NCI-H1930 (cell line): ENCODE data around the gene SERAC1.
A peak's percentile ranks its signal among the peaks of the same experiment; 100 is the strongest.

ENCODE experiments used
- DNase-seq, 2 experiments: peaks; one replicate each; lab custom pipeline; 2025; lab: John Stamatoyannopoulos, UW

SERAC1 gene

DNA sequence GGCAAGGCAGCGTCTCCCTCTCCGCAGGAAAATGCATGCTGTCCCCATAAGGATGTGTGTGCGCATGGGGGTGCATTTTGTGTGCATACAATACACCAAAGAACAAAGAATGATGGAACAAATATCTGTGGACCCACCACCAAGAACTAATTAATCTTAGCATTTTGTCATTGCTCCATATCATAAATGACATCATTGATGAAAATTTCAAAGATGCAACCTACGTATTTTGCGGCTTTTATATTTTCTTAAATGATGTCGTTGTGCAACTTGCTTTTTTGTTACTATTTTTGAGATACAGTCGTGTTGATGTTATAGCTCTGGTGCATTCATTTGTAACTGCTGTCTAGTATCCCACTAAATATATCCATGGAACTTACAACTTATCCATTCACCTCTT lies 89.7 kb downstream of the SERAC1 start:
- DNase-seq, result no peak

DNA sequence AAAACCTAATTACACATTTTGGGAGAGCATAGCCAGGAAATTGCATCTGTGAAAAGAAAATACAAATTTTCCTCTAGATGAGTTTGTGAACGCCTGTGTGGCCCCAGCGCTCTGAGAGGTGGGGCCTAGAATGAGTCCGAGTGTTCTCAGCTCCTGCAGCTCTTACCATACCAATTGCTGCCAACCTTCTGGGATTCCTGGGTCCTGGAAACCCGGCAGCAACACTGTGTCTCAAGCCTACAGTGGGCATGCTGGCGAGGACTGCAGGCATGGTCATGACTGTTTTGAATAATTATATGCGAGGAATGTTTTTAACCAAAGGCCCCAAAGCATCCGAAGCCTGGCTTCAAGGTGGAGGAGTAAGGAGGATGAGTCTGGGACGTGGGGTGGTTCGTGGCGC lies 90.4 kb downstream of the SERAC1 start:
- DNase-seq, result no peak

DNA sequence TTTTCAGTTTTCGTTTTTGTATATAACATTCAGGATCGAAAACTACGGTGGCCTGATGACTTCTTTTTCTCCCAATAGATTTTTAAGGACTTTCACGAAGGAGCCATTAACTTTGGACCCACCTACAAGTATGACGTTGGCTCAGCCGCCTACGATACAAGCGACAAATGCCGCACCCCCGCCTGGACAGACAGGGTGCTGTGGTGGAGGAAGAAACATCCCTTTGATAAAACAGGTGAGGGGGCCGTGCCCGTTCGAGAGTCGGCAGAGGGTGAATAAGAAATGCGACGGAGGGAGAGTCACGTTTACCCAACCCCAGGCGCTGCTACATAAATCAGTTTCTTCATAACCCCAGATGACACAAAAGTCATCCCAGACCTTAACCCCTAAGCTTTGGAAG lies 91.5 kb downstream of the SERAC1 start:
- no peak for DNase-seq

DNA sequence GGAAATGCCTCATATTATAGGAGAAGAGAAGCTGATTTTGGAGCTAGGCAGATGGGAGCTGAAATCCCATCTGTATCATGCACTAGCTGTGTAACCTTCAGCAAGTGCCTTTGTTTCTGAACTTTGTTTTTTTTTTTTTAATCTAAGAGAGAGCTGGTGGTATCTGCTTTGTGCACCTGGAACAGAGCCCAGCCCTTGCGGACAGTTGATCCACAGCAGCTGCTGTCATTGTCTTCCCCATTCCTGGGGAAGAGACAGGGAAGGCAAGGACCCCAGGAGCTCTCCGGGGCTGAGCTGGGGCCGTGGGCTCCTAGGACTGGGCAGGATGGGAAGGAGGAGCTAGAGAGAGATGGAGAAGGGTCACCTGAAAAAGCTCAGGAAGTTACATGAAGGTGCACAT lies 94.3 kb downstream of the SERAC1 start:
- no peak for DNase-seq

DNA sequence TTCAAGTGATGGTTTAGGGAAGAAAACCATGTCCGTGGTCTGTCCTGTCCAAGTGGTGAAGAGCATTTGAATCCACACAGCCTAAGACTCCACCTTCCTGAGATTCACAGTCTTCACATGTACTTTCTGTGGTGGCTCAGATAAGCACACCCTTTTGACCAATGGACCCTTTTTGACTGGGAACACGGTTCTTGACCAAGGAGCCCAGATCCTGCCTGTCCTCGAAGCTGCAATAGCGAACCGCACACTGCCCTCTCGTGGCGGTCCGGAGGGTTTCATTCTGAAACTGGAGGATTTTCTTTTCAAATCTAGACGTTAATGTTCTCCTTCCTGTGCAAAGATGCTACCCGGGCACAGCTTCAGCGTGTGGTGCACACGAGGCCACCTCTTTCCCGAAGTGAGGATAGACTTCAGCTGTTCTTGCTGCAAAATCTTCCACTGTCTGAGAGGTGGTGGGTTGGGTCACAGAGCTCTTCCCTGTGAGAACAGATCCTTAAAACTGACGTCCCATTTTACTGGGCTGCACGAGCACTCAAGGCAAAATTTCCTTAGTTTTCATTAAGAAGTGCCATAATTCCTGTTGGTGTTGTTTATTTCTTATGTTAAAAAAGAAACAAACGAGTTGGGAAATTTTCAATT lies 95.9 kb downstream of the SERAC1 start:
- peak in 1 of 2 experiments; percentile 12 for DNase-seq

DNA sequence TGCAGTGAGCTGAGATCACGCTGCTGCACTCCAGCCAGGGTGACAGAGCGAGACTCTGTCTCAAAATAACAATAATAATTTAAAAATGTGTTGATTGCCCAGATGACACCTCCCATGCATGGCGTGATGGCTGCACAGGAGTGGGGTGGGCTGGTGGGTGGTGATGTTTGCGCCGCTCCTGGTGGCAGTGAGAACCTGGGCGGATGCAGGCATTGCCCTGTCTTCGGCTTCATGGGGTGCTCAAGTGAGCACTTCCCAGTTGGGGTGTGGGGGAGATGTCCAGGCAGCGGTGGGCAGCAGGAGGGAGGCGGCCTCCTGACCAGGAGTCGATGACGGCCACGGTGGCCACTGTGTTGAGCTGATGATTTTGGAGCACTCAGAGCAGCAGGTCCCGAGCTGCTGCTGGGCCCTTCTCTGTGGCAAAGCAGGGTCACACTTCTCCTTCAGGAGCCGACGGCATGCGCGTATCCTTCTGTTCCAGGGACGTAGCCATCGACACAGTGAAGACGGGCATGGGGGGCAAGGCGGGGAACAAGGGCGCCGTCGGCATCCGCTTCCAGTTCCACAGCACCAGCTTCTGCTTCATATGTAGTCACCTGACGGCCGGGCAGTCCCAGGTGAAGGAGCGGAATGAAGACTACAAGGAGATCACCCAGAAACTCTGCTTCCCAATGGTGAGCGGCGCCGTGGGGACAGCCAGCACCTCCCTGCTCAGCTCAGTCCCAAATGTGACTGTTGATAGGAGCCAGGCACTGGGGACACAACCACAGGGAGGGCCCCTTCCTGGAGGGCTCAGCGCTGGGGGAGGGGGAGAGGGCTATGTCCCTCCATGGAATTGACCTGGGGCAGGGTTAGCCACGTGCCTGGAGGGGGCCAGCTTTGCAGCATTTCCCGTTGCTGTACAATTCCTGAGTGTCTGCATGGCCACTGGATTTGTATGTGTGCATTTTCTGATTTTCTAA lies 96.7 kb downstream of the SERAC1 start:
- DNase-seq, result no peak

DNA sequence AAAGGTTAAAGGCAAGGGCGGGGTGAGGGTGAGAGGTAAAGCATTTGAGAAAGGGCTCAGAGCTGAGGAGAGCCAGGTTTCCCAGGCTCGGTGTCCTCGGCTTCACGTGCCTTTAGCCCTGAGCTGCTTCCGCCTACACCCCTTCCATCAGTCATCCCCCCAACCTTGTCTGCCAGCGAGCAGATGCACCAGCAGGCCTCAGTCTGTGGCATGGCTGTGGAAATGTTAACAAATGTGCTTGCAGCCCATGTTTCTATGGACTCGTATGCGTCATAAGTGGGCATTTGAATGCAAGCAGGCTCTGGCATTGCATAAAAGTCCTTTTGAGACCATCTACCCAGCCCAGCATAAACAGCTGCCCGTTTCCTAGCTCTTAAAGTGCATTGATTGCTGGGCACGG lies 97.5 kb downstream of the SERAC1 start:
- DNase-seq, result no peak

DNA sequence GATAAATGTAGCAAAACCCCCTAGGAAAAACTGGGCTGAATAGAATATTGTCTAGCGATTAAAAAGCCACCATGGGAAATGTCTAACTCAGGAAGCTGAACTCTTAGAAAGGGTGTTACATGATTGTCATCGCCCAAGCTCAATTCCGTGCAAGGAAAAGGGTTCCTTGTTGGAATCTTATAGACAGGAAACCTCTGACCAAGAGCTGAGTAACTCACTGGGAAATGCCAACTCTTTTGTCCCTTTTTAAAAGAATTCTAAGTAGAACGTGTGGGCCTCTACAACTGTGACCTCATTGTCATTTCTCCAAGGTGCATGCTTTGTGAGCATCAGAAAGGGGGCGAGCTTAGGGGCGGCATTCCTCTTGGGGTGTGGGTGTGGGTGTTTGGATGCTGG lies 98.3 kb downstream of the SERAC1 start:
- no peak for DNase-seq

DNA sequence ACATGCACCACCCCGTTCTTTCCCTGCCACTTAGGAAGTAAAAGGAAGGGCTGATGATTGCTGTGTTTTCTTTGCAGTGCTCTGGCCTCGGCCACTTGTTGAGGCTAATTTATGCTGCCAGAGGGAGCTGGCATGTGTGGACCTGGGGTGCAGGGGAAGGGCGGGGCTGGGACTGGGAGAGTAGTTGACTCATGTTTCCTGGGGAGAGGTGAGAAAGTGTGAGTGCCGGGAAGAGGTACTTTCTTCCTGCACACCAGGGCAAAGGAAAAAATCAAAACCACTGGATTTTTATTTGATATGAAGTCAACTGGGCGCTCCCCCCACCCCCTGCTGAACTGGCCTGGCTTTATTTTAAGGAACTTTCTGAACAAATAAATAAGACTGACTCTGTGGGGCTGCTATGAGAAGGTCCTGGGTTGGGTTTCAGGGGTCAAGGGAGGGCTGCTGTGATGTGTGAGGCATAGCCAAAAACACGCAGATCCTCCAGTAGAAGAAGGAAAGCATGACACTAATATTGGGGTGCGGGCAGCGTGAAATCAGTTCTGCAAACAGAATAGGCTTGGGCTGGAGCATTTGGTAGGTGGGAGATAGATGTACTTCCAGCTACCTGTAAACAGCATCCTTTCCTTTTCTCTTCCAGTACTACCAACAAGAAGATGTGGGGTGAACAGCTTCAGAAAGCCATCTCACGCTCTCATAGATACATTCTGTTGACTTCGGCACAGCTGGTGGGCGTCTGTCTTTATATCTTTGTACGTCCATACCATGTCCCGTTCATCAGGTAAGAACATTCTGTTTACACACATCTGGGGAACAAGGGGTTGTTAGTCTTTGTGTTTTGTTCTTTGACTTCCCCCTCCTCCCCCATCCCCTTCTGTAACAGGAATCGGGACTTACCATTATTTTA lies 98.9 kb downstream of the SERAC1 start:
- DNase-seq, result no peak

DNA sequence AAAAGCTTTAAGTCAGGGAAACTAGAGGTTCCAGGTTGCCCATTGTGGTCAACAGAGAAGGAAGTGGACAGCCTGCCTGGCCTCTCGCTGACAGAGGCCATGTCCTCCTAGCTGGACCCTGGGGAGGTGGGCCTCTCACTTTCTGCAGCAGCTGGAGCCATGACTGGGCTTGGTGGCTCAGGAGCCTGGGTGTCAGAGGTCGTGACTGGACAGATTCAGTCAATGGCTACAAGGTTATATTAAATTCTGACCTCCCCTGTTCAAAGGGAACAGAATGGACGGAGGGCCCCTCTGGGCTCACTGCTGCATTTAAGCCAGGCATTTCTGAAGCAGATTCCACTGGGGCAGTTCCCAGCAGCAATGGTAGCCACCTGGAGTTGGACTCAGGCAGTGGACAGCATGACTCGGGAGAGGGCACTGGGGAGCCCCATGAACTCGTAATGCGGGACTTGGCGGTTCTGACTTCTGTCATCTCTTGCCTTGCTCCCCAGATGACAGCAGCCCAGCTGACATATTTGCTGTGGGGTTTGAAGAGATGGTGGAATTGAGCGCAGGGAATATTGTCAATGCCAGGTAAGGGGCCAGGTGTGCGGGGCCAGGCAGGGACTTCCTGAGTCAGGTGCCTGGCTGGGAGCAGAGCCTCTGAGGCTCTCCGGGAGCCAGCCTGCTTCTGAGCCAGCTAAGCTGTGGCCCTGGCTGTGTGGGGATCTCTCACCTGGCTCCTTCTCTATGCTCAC lies 99.7 kb downstream of the SERAC1 start:
- DNase-seq, result no peak

DNA sequence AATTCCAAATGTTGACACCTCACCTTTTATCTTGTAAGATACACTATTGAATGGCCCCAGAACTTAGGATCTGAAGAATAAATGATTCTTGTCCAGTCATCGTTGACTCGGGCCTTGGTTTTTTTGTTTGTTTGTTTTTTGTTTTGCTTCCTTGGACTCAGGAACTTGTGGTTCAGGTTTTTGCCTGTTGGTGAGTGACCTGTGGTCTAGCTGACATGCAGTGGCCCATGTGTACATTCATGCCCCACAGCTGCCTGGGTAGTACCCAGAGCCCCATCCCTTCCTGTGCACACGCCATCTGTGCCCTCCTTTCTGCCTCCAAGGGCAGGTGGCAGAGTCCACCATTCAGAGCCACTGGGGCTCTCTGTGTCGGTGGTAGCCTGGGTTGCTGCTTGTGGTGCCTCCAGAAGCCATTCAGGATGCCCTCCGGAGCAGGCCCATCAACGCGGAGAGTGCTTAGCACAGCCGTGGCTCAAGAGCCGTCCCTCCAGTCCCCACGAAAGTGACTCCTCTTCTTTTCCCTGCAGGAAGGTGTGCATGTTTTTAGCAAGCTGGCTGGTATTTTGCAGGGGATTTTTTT lies 100.5 kb downstream of the SERAC1 start:
- DNase-seq, result no peak

DNA sequence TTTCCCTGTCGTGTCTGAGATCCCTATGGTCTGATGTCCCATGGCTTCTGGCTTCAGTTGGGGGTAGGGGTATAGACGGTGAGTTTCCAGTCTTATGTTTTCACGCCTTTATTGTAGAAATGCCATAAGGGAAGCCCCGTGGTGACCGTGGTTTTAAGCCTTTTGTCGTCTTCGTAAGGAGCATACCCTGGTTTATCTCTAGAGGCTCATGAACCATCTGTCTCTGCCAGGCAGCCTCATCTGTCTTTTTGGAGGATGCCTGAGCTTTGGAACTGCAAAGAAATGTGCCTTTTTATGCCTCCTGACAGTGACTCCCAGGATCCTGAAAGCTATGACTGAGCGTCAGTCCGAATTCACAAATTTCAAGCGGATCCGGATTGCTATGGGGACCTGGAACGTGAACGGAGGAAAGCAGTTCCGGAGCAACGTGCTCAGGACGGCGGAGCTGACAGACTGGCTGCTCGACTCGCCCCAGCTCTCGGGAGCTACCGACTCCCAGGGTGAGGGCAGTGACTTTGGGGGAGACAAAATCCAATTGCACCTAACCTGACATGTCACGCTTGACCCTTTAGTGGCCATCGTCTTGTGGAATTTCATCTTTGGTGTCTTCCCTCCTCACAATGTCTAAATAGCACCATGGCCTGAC lies 101.8 kb downstream of the SERAC1 start:
- DNase-seq, result no peak

DNA sequence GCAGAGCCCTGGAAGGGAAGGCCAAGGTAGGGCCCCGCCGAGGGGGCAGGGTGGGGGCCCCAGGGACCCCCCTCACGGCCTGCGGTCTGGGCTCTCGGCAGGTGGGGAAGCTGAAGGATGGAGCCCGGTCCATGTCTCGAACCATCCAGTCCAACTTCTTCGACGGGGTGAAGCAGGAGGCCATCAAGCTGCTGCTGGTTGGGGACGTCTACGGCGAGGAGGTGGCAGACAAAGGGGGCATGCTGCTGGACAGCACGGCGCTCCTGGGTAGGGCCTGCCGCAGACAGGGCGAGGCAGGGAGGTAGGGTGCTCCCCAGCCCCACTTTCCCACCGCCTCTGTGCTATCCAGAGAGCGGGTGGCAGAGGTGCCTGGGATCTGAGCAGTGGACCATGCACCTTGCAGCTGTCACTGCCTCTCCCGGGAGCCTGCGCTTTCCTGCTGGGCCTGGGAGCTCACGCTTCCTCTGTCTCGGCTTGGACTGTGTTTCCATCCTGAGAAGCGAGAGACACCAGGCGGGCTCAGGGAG lies 103.3 kb downstream of the SERAC1 start:
- no peak for DNase-seq

DNA sequence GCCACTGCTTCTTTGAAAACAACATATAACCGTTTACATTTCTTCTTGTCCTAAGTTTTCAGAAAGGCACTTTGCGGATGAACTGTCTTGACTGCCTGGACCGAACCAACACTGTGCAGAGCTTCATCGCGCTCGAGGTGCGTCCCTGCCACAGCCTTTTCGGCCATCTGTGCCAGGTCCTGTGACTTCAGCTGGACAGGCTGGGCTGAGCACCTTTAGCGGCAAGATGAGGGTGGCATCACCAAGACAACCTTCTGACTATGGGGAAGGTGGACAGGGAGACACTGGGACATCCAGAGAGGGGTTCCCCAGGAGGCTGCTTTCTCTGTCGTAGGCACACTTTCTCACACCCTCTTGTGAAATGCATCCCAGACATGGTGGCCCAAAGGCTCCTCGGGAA lies 104.3 kb downstream of the SERAC1 start:
- DNase-seq, result no peak

DNA sequence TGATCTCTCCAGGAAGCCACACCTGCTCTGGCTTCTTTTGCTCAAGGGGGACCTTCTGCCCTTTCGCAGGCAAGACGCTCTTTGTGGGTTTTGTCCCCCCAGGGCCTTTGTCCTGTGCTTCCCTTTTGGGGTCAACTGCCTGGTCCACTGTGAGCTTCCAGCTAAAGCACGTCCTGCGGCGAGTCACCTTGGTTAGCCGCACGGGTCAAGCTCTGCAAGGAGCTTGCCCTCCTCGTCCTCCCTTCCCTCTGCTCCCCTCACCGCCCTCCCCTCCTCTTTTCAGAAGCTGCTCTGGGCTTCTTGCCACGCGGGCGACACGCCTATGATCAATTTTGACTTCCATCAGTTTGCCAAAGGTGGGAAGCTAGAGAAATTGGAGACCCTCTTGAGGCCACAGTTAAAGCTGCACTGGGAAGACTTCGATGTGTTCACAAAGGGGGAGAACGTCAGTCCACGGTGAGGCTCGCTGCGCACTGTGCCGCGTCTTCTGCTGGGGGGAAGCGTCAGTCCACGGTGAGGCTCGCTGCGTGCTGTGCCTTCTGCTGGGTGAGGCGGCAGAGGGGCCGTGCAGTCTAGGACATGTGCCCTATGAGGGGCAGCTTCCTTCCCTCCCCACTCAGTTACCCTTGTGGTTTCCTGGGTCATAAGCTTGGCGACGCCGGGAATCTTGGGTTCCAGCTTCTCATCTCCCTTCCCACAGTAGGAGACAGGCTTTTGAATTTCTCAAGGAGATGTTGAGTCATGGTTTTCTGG lies 106.2 kb downstream of the SERAC1 start:
- DNase-seq, result no peak

DNA sequence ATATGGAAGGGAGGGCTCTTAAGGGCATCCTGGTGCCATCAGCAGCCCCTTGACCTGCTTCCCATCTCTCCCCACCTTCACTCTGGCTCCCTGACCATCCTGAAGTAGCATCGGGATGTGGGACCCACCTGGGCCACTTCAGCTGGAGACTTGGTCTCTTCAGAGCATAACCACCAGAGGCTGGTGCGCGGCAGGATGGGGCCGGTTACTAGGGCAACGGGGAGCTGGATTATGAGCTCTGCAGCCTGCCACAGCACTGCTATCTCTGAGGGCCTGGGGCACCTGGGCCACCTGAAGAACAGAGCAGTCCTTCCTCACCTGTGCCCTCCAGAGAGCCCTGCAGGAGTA lies 106.7 kb downstream of the SERAC1 start:
- DNase-seq, result no peak

DNA sequence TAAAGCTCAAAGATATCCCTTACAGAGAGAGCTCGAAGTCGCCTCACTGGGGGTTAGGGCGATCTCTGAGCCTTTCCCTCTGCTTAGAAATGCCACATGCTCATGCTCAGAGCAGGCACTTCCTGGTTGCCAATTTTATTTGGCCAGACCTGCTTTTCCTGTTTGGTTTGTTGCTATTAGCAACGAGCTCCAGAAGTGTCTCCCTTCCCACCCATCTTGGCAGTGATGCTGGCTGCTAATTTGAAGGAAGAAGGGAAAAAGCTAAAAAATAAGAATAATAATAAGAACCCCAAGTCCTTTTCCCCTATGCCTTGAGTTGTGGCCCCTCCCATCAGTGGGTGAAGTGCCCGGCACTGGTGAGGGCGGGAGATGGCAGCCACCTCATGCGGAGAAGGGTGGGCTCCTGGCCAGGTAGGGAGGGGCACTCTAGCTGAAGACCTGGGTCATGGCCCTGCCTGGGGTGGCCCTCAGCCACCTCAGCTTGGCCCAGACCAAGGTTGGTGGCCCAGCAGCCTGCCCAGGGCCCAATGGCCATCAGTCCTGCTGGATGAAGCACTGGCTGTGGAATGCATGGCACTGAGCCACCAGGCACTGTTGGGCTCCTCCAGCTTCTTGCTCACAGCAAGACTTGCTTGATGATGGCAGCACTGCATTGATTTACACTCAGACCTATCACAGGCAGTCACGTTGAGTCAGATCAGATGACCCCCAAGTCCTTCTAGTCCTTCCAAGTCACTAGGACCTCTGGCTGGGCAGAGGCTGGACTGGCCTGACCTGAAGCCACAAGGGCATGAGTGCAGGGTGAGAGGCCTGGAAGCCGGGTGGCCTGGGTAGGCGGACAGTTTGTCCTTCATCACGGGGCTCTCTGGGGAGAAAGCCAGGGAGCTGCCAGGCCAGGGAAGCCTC lies 107.4 kb downstream of the SERAC1 start:
- no peak for DNase-seq
